PFSK-1 (cell line): ENCODE results near the gene KISS1R.

Experiments used
- FOXP2 ChIP-seq: optimal IDR thresholded peaks from 2 replicates; pipeline ENCODE3; 2011; ENCODE audit warnings: borderline replicate concordance, control low read depth, inconsistent platforms; ENCODE audit not compliant: insufficient read depth; ENCODE audit errors: extremely low read length, extremely low read depth
- POLR2AphosphoS5 ChIP-seq: IDR thresholded peaks from 2 replicates; pipeline ENCODE4 v1.6.1; 2012; ENCODE audit warnings: low read depth, mild to moderate bottlenecking, control low read depth, low read length, moderate library complexity
- SIN3A ChIP-seq: IDR thresholded peaks from 2 replicates; pipeline ENCODE4 v1.6.1; 2012; ENCODE audit warnings: mild to moderate bottlenecking, low read length, moderate library complexity, borderline replicate concordance; ENCODE audit not compliant: insufficient read depth
- TAF1 ChIP-seq: IDR thresholded peaks from 2 replicates; pipeline ENCODE4 v1.6.1; 2012; ENCODE audit warnings: low read length, control low read depth, borderline replicate concordance; ENCODE audit not compliant: insufficient read depth
- TF ChIP-seq, protein P1 (sequence below), 2 experiments: IDR thresholded peaks; 2 replicates each; pipeline versions ENCODE4 v1.6.1 to v1.8.0; 2011 to 2012; ENCODE audit warnings: low read depth in 2 of 2, low read length in 2 of 2, control low read depth in 1 of 2, inconsistent platforms in 1 of 2, mild to moderate bottlenecking in 1 of 2, moderate library complexity in 1 of 2; ENCODE audit not compliant: insufficient read depth in 1 of 2

KISS1R gene

DNA sequence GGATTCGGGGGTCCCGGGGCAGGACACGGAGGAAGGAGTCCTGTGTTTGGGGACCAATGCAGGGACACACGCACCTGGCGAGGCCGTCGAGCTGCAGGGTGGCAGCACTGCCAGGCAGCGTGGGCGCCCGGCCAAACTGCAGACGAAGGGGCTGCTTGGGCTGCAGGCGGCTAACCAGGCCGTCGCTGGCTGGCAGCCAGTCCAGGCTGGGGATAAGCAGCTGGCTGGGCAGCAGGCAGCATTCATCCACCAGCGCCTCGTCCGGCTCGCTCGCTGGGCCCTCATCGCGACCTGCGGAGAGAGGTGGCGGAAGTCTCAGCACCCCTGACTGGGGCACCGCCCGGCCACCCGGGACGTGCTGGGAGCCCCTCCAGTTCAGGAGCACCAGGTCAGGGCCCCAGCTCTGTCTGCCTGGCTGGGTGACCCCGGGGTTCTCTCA is 46.2 kb upstream of the KISS1R start:
- TF ChIP-seq FOXP2: no peak
- TF ChIP-seq SIN3A: no peak
- TF ChIP-seq TAF1: no peak
- TF ChIP-seq, protein P1, sequence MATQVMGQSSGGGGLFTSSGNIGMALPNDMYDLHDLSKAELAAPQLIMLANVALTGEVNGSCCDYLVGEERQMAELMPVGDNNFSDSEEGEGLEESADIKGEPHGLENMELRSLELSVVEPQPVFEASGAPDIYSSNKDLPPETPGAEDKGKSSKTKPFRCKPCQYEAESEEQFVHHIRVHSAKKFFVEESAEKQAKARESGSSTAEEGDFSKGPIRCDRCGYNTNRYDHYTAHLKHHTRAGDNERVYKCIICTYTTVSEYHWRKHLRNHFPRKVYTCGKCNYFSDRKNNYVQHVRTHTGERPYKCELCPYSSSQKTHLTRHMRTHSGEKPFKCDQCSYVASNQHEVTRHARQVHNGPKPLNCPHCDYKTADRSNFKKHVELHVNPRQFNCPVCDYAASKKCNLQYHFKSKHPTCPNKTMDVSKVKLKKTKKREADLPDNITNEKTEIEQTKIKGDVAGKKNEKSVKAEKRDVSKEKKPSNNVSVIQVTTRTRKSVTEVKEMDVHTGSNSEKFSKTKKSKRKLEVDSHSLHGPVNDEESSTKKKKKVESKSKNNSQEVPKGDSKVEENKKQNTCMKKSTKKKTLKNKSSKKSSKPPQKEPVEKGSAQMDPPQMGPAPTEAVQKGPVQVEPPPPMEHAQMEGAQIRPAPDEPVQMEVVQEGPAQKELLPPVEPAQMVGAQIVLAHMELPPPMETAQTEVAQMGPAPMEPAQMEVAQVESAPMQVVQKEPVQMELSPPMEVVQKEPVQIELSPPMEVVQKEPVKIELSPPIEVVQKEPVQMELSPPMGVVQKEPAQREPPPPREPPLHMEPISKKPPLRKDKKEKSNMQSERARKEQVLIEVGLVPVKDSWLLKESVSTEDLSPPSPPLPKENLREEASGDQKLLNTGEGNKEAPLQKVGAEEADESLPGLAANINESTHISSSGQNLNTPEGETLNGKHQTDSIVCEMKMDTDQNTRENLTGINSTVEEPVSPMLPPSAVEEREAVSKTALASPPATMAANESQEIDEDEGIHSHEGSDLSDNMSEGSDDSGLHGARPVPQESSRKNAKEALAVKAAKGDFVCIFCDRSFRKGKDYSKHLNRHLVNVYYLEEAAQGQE (IDR thresholded peaks at IDR 0.05; ENCODE audit: insufficient read depth in 1 of 2, low read depth in 2 of 2, low read length in 2 of 2): no peak
- no peak for TF ChIP-seq POLR2AphosphoS5

DNA sequence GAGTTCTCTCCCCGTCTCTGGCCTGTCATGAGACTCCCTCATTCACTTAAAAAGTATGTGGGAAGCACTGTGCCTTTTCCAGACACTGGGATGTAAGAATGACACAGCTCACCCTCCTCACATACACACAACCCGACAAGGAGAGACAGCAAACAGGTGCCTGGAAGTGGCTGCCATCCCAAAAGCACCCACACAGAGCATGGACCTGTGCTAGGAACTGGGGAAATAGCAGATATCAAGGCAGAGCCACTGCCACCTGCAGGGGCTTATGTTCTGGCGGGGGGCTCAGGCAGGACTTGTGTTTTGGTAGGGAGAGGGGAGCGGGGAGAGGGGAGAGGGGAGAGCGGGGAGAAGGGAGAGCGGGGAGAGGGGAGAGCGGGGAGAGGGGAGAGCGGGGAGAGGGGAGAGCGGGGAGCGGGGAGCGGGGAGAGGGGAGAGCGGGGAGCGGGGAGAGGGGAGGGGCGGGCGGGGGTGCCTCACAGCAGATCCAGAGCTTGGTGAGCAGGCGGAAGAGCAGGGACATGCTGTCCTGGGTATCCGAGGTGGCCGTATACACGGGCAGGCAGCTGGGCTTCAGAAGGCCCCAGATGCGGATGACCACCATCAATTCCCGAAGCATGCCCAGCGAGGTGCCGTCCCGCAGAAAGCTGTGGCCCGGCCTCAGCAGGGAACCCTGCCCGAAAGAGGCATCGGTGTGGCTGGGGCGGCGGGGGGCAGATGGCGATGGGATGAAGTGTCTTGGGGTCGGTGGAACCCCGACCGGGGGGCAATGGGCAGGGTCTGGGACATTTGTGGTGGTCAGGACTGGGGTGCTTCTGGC is 45.5 kb upstream of the KISS1R start:
- TF ChIP-seq FOXP2: no peak
- TF ChIP-seq, protein P1 (IDR thresholded peaks at IDR 0.05; ENCODE audit: insufficient read depth in 1 of 2, low read depth in 2 of 2, low read length in 2 of 2): no peak
- no peak for TF ChIP-seq TAF1
- no peak for TF ChIP-seq SIN3A
- TF ChIP-seq POLR2AphosphoS5: no peak

DNA sequence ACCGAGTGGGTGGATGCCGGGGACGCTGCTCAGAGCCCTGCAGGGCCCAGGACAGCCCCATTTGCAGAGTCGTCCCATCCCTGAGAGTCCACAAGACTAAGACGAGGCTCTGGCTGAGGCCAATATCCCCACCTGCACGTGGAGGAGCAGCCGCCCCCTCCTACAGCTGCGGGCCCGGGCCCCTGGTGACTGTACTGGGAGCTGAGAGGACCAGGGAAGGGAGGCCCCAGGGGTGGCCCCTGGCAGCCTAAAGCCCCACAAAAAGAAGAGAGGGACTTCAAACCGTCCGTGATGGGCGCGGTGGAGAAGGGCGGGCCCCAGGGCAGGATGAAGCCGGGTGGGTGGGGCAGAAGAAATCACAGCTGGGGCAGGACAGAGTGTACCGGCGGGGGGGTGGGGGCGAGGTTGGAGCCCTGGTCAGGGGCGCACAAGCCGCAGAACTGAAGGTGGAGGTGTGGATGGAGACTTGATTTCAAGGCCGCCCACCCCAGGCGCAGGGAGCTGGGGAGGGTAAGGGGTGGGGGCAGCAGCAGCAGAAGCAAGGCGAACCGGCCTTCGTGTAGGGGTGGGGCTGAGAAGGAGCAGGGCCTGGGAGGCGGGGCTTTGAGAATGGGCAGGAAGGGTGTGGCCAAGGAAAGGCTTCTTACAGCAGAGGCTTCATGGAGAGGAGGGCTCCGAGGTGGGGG is 44.7 kb upstream of the KISS1R start:
- TF ChIP-seq TAF1: no peak
- TF ChIP-seq POLR2AphosphoS5: no peak
- peak; percentile 39 for TF ChIP-seq FOXP2
- no peak for TF ChIP-seq SIN3A
- TF ChIP-seq, protein P1 (IDR thresholded peaks at IDR 0.05; ENCODE audit: insufficient read depth in 1 of 2, low read depth in 2 of 2, low read length in 2 of 2): no peak

DNA sequence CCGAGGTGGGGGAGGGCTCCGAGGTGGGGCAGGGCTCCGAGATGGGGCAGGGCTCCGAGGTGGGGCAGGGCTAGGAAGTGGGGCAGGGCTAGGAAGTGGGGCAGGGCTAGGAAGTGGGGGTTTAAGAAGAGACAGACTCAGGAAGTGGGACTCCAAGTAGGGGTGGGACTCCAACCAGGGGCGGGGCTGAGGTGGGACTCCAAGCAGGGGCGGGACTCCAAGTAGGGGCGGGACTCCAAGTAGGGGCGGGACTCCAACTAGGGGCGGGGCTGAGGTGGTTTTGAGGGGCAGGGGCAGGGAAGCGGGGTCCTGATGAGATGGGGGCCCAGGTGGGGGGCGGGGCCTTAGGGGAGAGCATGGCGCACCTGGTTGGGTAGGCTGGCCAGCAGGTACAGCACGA is 44.0 kb upstream of the KISS1R start:
- no peak for TF ChIP-seq POLR2AphosphoS5
- no peak for TF ChIP-seq TAF1
- TF ChIP-seq FOXP2: no peak
- TF ChIP-seq, protein P1 (IDR thresholded peaks at IDR 0.05; ENCODE audit: insufficient read depth in 1 of 2, low read depth in 2 of 2, low read length in 2 of 2): no peak
- TF ChIP-seq SIN3A: no peak
